ENCODE results near the gene SRRM4.
A peak's percentile ranks its signal among the peaks of the same experiment; 100 is the strongest.
"Not testable (repeated sequence)": the region's sequence is repeated elsewhere in the genome, so short reads cannot be mapped to it uniquely, and the experiment has no call there.

Gene SRRM4

DNA sequence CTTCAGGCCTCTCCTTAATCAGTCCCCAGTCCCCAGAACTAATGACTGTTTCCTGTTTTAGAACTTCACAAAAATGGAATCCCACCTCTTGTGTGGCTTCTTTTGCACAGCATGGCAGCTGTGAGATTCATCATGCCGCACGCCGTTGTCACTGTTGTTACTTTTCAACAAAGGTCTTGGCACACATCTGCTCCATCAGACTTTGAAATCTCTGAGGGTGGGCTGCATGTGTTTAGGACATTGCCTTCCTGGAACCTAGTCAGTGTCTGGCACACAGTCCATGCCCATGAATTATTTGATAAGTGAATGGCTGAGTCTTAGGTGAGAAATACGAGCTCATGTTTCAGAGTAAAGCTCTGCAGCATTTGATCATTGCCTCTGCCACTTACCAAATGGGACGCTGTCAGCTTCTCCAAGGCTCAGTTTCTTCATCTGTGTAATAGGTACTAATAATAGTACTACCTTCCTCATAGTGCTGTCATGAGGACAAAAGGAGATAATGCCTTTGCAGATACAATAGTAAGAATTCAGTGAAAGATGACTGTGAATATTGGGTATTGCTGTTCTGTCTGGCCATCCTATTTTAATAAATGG, 90.4 kb downstream of the SRRM4 start:
- no peak for DNase-seq

DNA sequence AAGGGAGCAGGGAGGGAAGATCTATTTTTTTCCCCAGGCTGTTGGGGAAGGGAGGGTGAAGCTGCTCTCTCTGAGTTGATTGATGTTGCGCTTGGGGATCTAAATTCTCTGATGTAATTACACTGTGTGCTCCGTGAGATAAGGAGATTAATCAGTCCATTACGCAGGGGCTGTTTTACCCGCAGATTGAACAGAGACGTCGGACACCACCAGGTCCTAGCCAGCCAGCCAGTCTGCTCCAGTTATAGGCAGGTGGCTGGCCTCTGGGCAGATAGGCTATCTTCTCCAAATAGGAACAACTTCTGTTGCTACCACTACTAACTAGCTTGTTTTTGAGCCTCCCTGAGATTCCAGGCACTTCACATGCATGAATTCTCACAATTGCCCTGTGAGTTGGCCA, 91.1 kb downstream of the SRRM4 start:
- DNase-seq = no peak

- no peak for DNase-seq
These were observed 94.0 kb downstream of the SRRM4 start for GRCh38 chr12:119075222-119075787.

GRCh38 chr12:119075918-119076317, 94.6 kb downstream of the SRRM4 start:
- DNase-seq = no peak

DNA sequence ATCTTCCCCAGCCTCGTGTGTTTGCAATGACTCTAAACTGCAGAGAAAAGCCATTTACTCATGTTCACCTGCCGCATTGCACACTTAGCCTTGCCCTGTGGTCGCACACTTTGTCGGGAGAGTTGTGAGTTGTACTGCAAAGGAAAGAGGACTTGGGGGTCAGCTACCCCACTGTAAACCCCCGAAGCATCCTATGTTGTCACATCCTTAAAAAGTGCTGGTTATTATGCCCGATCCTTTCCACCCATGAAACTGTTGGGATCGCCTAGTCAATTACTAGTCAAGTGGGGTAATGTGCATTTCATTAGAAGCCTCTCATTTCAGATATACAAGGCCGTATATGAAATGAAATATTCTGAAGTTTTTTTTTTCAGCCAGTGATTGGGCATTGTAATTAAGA, 98.2 kb downstream of the SRRM4 start:
- DNase-seq = no peak

- no peak for DNase-seq
These were observed 100.7 kb downstream of the SRRM4 start for GRCh38 chr12:119082016-119082415.

- no peak for DNase-seq
These were observed 101.2 kb downstream of the SRRM4 start for GRCh38 chr12:119082496-119082895.

DNA sequence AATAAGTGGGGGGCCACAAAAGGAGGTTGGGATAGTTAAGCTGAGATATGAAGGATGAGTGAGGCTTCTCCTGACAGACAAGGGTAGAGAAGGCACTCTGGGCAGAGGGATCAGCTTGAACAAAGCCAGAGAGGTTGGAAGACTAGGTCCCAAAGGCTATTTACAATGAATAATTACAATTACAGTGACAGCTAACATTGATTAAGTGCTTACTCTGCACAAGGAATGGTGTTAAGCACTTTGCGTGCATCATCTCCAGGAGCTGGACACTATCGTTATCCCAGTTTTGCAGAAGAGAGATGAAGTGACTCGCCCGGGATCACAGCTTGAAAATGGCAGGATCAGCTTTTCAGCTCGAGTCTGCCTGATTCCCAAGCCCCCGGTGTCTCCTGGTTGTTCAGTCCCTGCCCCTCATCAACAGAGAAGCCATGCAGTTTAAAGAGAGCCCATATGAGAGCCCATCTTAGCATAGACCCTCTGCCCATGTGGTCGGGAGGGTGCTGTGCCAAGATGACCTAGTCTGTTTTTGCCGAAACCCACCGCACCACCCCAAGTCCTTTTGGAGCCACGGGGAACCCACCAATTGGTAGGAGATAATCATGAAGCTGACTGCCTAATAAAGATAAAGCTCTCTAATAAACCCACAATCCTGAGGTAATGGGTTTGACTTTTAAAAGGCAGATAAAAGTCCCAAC, 107.5 kb downstream of the SRRM4 start:
- DNase-seq = no peak

DNA sequence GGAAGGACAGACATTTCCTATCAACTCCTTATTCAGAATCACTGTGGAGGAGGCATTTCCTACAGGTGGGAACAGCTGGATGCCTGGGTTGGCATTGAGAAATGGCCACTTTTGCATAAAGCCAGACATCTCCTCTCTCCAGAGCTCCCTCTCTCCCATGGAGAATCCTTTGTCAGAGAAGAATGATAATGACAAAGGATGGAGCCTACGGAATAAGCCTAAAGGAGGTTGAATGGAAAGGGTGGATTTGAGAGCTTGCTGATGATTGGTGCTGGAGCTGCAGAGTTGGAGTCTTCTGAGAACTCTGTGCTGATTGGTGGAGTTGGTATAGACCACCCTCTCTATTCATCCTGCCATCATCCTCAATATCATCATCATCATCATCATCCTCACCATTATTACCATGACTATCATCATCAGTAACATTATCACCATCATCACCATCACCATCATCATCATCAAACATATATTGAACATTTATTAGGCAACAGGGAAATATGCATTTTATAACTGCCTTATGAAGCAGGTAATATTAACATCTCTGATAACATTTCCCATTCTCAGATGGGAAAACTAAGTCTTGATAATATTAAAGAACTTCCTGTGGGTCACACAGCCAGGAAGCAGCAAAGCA, 108.2 kb downstream of the SRRM4 start:
- no peak for DNase-seq

DNA sequence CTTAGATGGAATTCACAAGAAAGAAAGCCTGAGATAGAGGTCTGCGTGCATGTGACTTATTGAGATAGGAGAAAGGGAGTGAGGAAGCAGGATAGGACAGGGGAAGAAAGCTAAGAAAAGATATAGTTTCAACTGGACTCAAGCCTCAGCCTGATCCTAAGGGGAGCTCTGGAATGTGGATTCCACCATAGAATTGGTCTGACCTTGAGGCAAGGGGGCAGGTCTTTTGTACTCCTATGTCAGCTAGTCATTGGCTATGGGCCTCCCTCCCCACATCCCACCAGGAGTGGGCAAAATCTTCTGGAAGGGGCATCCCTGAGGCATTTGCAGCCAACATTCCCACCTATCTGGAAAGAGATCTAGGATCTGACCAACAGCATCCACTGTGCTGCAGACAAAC, 108.9 kb downstream of the SRRM4 start:
- no peak for DNase-seq

GRCh38 chr12:119090865-119091264, 109.5 kb downstream of the SRRM4 start:
- DNase-seq = no peak

- no peak for DNase-seq
These were observed 115.3 kb downstream of the SRRM4 start for GRCh38 chr12:119096429-119097202.

DNA sequence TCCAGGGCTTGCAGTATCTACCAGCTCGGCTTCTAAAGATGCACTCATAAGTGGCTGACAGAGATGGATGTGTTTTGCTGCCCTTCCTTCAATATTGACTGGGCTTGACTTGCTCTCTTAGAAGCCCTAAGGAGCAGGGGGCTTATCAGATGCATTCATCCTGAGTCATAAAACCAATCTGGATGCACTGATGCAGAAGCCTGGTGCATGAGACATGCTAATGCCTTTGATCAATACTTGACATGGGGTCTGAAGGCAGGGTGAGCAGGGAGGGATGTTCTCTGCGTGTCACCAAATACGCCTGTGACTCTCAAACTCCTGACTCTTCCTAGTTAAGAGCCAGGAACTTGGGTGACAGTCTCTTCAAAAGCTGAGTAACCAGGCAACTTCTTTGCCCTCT, 119.6 kb downstream of the SRRM4 start:
- DNase-seq = no peak

DNA sequence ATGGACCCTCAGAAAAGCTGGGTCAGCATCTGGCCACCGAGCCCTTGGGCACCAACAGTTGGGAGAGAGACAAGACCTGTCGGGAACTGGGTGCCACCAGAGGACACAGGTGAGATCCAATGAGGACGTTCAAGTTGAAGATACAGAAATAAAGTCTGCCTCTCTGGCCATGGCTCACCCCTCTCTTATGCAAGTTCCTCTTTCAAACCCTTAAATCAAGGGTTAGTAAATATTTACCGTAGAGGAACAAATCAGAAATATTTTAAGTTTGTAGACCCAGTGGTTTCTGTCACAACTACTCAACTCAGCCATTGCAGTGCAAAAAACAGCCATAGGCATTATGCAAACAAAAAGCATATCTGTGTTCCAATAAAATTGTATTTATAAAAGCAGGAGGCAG, 120.9 kb downstream of the SRRM4 start:
- DNase-seq = no peak

DNA sequence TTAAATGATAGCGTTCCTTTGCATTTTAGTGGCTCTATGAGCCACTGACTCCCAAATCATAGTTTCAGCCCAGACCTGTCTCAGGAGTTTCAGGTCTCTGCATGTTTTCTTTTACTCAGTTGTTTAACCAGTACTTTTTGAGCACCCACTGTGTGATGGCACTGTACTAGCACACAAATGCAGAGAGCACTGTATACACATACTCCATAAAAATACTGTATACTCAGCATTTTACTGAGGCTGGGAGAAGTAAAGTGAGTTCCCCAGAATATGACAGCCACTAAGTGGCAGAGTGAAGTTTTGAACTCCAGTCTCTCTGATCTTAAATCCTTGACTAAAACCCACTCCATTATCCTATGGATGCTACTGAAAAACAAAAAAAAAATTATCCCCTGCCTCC, 121.4 kb downstream of the SRRM4 start:
- DNase-seq = no peak

DNA sequence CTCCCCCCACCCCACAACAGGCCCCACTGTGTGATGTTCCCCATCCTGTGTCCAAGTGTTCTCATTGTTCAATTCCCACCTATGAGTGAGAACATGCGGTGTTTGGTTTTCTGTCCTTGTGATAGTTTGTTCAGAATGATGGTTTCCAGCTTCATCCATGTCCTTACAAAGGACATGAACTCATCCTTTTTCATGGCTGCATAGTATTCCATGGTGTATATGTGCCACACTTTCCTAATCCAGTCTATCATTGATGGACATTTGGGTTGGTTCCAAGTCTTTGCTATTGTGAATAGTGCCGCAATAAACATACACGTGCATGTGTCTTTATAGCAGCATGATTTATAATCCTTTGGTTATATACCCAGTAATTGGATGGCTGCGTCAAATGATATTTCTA, 123.6 kb downstream of the SRRM4 start:
- not testable (repeated sequence) for DNase-seq

- DNase-seq = no peak
These were observed 132.2 kb downstream of the SRRM4 start for GRCh38 chr12:119113496-119113986.

GRCh38 chr12:119114294-119114693, 133.0 kb downstream of the SRRM4 start:
- DNase-seq = no peak

DNA sequence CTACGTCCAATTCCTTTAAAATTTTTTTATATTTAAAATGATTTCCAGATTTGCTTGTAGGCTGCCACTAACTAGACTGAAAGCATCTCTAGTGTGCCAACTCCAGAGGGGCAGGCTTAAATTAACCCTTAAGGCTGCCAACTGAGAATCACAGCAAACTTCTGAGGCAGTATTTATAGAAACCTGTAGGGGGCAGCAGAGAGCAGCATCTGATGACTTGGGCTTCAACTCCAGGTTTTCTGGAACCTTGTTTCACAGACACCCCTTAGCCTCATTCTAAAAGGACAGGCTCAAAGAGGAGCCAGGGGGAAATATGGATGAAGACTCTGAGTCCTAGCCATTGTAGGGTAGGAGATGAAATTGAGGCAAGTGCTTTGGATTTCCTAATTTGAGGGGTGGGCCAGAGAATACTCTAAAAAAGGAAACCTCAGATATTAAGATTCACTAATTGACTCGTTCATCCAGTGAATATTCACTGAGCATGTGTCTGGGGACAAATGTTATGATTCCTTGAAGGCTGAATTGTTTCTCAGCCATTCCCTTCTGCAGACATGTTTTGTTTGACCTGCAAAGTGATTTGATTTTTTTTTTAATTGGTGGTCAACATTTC, 134.1 kb downstream of the SRRM4 start:
- peak; percentile 38 for DNase-seq

- DNase-seq = no peak
These were observed 136.6 kb downstream of the SRRM4 start for GRCh38 chr12:119117936-119118335.

- no peak for DNase-seq
These were observed 137.3 kb downstream of the SRRM4 start for GRCh38 chr12:119118625-119119024.

- no peak for DNase-seq
These were observed 140.7 kb downstream of the SRRM4 start for GRCh38 chr12:119122047-119122446.

GRCh38 chr12:119122751-119123150, 141.4 kb downstream of the SRRM4 start:
- no peak for DNase-seq
